IMR-90 (cell line): Measurements from ENCODE around the gene MPV17L. TPM values are rescaled to one million over a fixed set of nuclear protein-coding genes. Genes with fewer than 3 reads are reported as not detected.
"Not testable (repeated sequence)": the region's sequence is repeated elsewhere in the genome, so short reads cannot be mapped to it uniquely, and the experiment has no call there.

Experiments
- ATAC-seq: fragments of 200-7000 bp; cut with Tn5 transposase; 2 replicates; pipeline ENCODE4 v1.9.1; 2020; ENCODE audit warnings: low read depth, mild to moderate bottlenecking, moderate library complexity
- BruUV-seq: library from RNA; stranded (reverse); fragments of 400-500 nt; replicated peaks from 2 replicates; lab custom pipeline; 2021; lab: Mats Ljungman, UMichigan
- CTCF ChIA-PET: fragments of 300-600 bp; formaldehyde crosslinking; extraction: SDS; loops from one replicate; lab custom pipeline; 2021; ENCODE audit warnings: antibody characterized with exemption; lab: Yijun Ruan, JAX
- POLR2A ChIA-PET: fragments of 300-600 bp; sonication (Branson Sonifier 250); formaldehyde crosslinking; loops from one replicate; lab custom pipeline; 2022; ENCODE audit warnings: antibody characterized with exemption; ENCODE audit not compliant: unreplicated experiment; lab: Charles Lee
- DNase-seq: peaks from one replicate; pipeline ENCODE4 v3.0.0; 2013
- H2AFZ ChIP-seq: replicated peaks from 2 replicates; pipeline ENCODE3; 2013; ENCODE audit warnings: low read length, mild to moderate bottlenecking; ENCODE audit not compliant: poor library complexity
- H2AK5ac ChIP-seq: 2 replicates; pipeline ENCODE4 v1.6.1; 2013; ENCODE audit warnings: low read depth, low read length, inconsistent platforms
- H2AK9ac ChIP-seq: replicated peaks from 2 replicates; pipeline ENCODE3; 2013; ENCODE audit warnings: mild to moderate bottlenecking, low read depth, low read length, moderate library complexity; ENCODE audit not compliant: poor library complexity
- H2BK120ac ChIP-seq: 2 replicates; pipeline ENCODE4 v1.6.1; 2013; ENCODE audit warnings: low read depth, low read length, inconsistent platforms
- H2BK15ac ChIP-seq: 3 replicates; pipeline ENCODE4 v1.6.1; 2013; ENCODE audit warnings: low read depth, low read length, inconsistent platforms
- H2BK20ac ChIP-seq: 2 replicates; pipeline ENCODE4 v1.6.1; 2013; ENCODE audit warnings: low read depth, mild to moderate bottlenecking, inconsistent platforms, low read length, moderate library complexity
- H2BK5ac ChIP-seq: 2 replicates; pipeline ENCODE4 v1.6.1; 2013; ENCODE audit warnings: mild to moderate bottlenecking, low read depth, low read length, inconsistent platforms; ENCODE audit not compliant: poor library complexity, severe bottlenecking
- H3K14ac ChIP-seq: replicated peaks from 2 replicates; pipeline ENCODE4 v1.6.1; 2013; ENCODE audit warnings: low read depth, low read length, inconsistent platforms
- H3K18ac ChIP-seq: 2 replicates; pipeline ENCODE4 v1.6.1; 2013; ENCODE audit warnings: low read depth, low read length, control low read depth
- H3K23ac ChIP-seq: 2 replicates; pipeline ENCODE4 v1.6.1; 2013; ENCODE audit warnings: low read depth, low read length, inconsistent platforms
- H3K27ac ChIP-seq: 2 replicates; pipeline ENCODE4 v1.5.1; 2013; ENCODE audit warnings: mild to moderate bottlenecking, control low read depth, low read length; ENCODE audit not compliant: insufficient read depth
- H3K27me3 ChIP-seq: 2 replicates; pipeline ENCODE4 v1.6.1; 2013; ENCODE audit warnings: low read length; ENCODE audit not compliant: control insufficient read depth, insufficient read depth
- H3K36me3 ChIP-seq: 2 replicates; pipeline ENCODE4 v1.6.1; 2013; ENCODE audit warnings: low read length, mixed read lengths; ENCODE audit not compliant: control insufficient read depth, insufficient read depth
- H3K4ac ChIP-seq: 2 replicates; pipeline ENCODE4 v1.6.1; 2013; ENCODE audit warnings: low read depth, low read length, inconsistent platforms
- H3K4me1 ChIP-seq: 2 replicates; pipeline ENCODE4 v1.6.1; 2013; ENCODE audit warnings: low read length, mixed read lengths; ENCODE audit not compliant: control insufficient read depth, insufficient read depth
- H3K4me2 ChIP-seq: 2 replicates; pipeline ENCODE4 v1.6.1; 2013; ENCODE audit warnings: low read depth, mild to moderate bottlenecking, control low read depth, low read length, moderate library complexity
- H3K4me3 ChIP-seq: 2 replicates; pipeline ENCODE4 v1.5.1; 2013; ENCODE audit warnings: low read depth, mild to moderate bottlenecking, control low read depth, low read length, moderate library complexity; ENCODE audit not compliant: insufficient read depth
- H3K56ac ChIP-seq: 2 replicates; pipeline ENCODE4 v1.6.1; 2013; ENCODE audit warnings: low read length, inconsistent platforms; ENCODE audit not compliant: insufficient read depth; ENCODE audit errors: extremely low read depth
- H3K79me1 ChIP-seq, 2 experiments: 2 replicates each; pipeline ENCODE4 v1.6.1; 2013; ENCODE audit warnings: low read length in 2 of 2, inconsistent platforms in 1 of 2, low read depth in 1 of 2
- H3K9ac ChIP-seq: 2 replicates; pipeline ENCODE4 v1.6.1; 2013; ENCODE audit warnings: low read depth, low read length, control low read depth
- H3K9me1 ChIP-seq: 2 replicates; pipeline ENCODE4 v1.6.1; 2013; ENCODE audit warnings: low read length, inconsistent platforms; ENCODE audit not compliant: insufficient read depth
- H3K9me3 ChIP-seq: 2 replicates; pipeline ENCODE4 v1.6.1; 2013; ENCODE audit warnings: low read length; ENCODE audit not compliant: control insufficient read depth, insufficient read depth
- H4K20me1 ChIP-seq: 2 replicates; pipeline ENCODE4 v1.6.1; 2013; ENCODE audit warnings: low read length, inconsistent platforms; ENCODE audit not compliant: insufficient read depth
- H4K5ac ChIP-seq: 2 replicates; pipeline ENCODE4 v1.6.1; 2013; ENCODE audit warnings: mild to moderate bottlenecking, low read depth, low read length, control low read depth
- H4K8ac ChIP-seq, 2 experiments: 2 replicates each; pipeline ENCODE4 v1.6.1; 2013; ENCODE audit warnings: low read depth in 2 of 2, low read length in 2 of 2, control low read depth in 1 of 2, inconsistent platforms in 1 of 2
- H4K91ac ChIP-seq: 2 replicates; pipeline ENCODE4 v1.6.1; 2013; ENCODE audit warnings: low read depth, low read length, inconsistent platforms; ENCODE audit not compliant: insufficient read depth
- WGBS, 2 experiments: methylation state at CpG; one replicate each; pipeline versions ENCODE4 v1.1.5 to v1.1.7; 2013; ENCODE audit warnings: missing lambda C conversion rate in 2 of 2; ENCODE audit not compliant: insufficient read length in 1 of 2; ENCODE audit errors: extremely low coverage in 2 of 2; 5-methylcytosine and 5-hydroxymethylcytosine counted together
- dilution Hi-C: fragments of 300-500 bp; cut with HindIII; formaldehyde crosslinking; loops from one replicate; pipeline ENCODE4 v1.14.3; 2018; ENCODE audit warnings: low sequenced_read_pairs; ENCODE audit not compliant: unreplicated experiment
- in situ Hi-C: fragments of 300-500 bp; cut with MboI; formaldehyde crosslinking; loops from 3 replicates; pipeline ENCODE4 v1.14.3; 2019; ENCODE audit warnings: low sequenced_read_pairs, inconsistent platforms, mixed read lengths
- intact Hi-C: fragments of 100-400 bp; cut with micrococcal nuclease; formaldehyde crosslinking; loops from 2 replicates; pipeline ENCODE4 v1.10.0; 2022
- polyA plus RNA-seq, 3 experiments: library from polyadenylated mRNA; depleted of rRNA; stranded (reverse); fragments of >200 nt; gene quantifications; 2 replicates each; pipeline ENCODE4 v1.2.3, GENCODE V29; 2012; ENCODE audit warnings: low replicate concordance in 1 of 3
- total RNA-seq: library from RNA; depleted of rRNA; stranded (reverse); fragments of >200 nt; gene quantifications from 2 replicates; pipeline ENCODE4 v1.2.3, GENCODE V29; 2012

Gene MPV17L
- total and polyA plus RNA-seq, 2 of the 4 experiments (the other 2 are of a cell fraction) = 0.03 TPM; not detected in 1

DNA sequence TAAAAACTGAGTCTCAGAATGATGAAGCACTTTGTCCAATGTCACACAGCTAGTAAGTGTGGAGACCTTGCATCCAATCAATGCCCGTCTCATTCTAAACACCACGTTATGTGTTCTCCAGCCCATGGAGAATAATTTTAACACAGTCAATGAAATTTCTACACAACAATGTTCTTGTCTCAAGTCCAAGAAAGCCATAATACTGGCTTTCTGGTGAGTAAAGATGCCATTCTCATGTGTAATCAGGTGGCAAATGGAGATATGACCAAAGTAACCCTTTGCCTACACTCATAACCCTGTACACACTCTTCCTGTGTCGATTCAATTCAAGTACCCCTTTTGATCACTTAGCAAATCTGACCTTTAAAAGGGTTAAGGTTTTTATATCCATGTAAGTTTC, 12.7 kb upstream of the MPV17L start:
- H3K79me1 ChIP-seq, H3K23ac ChIP-seq, H3K9me3 ChIP-seq, H2BK120ac ChIP-seq, H4K5ac ChIP-seq, intact Hi-C loops, H3K4ac ChIP-seq, H3K18ac ChIP-seq, H4K8ac ChIP-seq, H3K9ac ChIP-seq, H2AK5ac ChIP-seq, H2AK9ac ChIP-seq, H3K4me1 ChIP-seq, H2BK20ac ChIP-seq, ATAC-seq, H3K36me3 ChIP-seq, DNase-seq, H3K4me3 ChIP-seq, H2AFZ ChIP-seq, H3K14ac ChIP-seq, H3K56ac ChIP-seq, H4K20me1 ChIP-seq, CTCF ChIA-PET, POLR2A ChIA-PET, in situ Hi-C loops, H3K27me3 ChIP-seq, H4K91ac ChIP-seq, H2BK5ac ChIP-seq, H2BK15ac ChIP-seq, H3K9me1 ChIP-seq, BruUV-seq, H3K27ac ChIP-seq, H3K4me2 ChIP-seq, dilution Hi-C loops: not testable (repeated sequence)
- no CpG with 5 or more reads among the region's 3 CpGs for WGBS, 2 experiments

DNA sequence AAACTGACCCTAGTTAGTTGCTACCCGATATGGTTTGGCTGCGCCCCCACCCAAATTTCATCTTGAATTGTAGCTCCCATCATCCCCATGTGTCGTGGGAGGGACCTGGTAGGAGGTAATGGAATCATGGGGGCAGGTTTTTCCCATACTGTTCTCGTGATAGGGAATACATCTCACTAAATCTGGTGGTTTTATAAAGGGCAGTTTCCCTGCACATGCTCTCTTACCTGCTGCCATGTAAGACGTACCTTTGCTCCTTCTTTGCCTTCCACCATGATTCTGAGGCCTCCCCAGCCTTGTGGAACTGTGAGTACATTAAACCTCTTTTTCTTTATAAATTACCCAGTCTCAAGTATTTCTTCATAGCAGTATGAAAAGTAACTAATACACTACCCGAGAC, 7.5 kb upstream of the MPV17L start:
- H3K56ac ChIP-seq, H2AK5ac ChIP-seq, H3K4me3 ChIP-seq, H3K27me3 ChIP-seq, H3K14ac ChIP-seq, intact Hi-C loops, H2BK120ac ChIP-seq, DNase-seq, H3K4me2 ChIP-seq, H3K79me1 ChIP-seq, ATAC-seq, CTCF ChIA-PET, H2AK9ac ChIP-seq, H2BK5ac ChIP-seq, H3K4ac ChIP-seq, H3K9me1 ChIP-seq, dilution Hi-C loops, H3K9ac ChIP-seq, H2BK20ac ChIP-seq, BruUV-seq, H2BK15ac ChIP-seq, H3K36me3 ChIP-seq, H4K8ac ChIP-seq, H4K5ac ChIP-seq, H4K91ac ChIP-seq, H2AFZ ChIP-seq, H3K27ac ChIP-seq, H3K9me3 ChIP-seq, H3K23ac ChIP-seq, H3K4me1 ChIP-seq, in situ Hi-C loops, H4K20me1 ChIP-seq, H3K18ac ChIP-seq, POLR2A ChIA-PET: not testable (repeated sequence)
- WGBS, 2 experiments = no CpG with 5 or more reads among the region's 6 CpGs
